ENCODE data around the gene ADCYAP1. TPM values are rescaled to one million over a fixed set of nuclear protein-coding genes. Genes with fewer than 3 reads are reported as not detected.

The ADCYAP1 gene
- total RNA-seq, 2 experiments from 2014 or later: not detected

DNA sequence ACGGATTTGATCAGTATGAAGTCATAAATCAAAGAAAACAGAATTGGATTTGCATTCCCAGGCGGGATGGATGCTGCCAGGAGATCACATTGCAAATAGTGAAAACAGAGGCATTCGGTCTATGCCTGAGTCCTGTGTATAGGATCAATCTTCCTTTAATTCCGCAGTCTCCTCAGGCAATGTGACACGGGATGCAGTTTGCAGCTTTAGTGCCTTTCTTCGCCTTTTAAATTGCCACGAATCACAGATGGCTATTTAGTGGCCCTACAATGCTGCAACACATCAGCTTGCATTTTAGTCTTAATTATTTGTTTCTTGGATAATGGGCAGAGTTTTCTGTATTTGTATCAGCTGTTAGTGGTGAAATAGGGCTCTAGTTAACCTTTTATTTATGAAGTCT is 6.8 kb downstream of the ADCYAP1 start:
- H3K4me1 Mint-ChIP-seq (ENCODE audit: low read depth): peaks cover 6% of the 10 kb centered on the region
- no peaks in the 10 kb centered on the region for H3K36me3 Mint-ChIP-seq (ENCODE audit: low read depth)
- Histone ChIP-seq H3K27ac (ENCODE audit: low read depth in 1 of 2, low read length in 2 of 2) (no peak overlapping the region), H3K4me3 (ENCODE audit: low read length) (no peak overlapping the region), H3K4me1 (ENCODE audit: insufficient read depth, low read length) (peaks cover 29% of the 10 kb centered on the region), H3K27me3 (ENCODE audit: control insufficient read depth in 1 of 2, insufficient read depth in 2 of 2, low read length in 2 of 2) (peaks cover 36 to 58% of the 10 kb centered on the region in 2 experiments), H3K36me3 (ENCODE audit: insufficient read depth, low read length) (no peaks in the 10 kb centered on the region), H3K9me3 (ENCODE audit: control insufficient read depth in 1 of 2, insufficient read depth in 1 of 2, low read length in 2 of 2) (peaks cover 0 to 24% of the 10 kb centered on the region in 2 experiments)
- DNase-seq (no peak), ATAC-seq (ENCODE audit: poor library complexity) (no peak)
- POLR2A ChIA-PET: no interaction called here
- no peak overlapping the region for H3K4me3 Mint-ChIP-seq
- TF ChIP-seq, protein P1, sequence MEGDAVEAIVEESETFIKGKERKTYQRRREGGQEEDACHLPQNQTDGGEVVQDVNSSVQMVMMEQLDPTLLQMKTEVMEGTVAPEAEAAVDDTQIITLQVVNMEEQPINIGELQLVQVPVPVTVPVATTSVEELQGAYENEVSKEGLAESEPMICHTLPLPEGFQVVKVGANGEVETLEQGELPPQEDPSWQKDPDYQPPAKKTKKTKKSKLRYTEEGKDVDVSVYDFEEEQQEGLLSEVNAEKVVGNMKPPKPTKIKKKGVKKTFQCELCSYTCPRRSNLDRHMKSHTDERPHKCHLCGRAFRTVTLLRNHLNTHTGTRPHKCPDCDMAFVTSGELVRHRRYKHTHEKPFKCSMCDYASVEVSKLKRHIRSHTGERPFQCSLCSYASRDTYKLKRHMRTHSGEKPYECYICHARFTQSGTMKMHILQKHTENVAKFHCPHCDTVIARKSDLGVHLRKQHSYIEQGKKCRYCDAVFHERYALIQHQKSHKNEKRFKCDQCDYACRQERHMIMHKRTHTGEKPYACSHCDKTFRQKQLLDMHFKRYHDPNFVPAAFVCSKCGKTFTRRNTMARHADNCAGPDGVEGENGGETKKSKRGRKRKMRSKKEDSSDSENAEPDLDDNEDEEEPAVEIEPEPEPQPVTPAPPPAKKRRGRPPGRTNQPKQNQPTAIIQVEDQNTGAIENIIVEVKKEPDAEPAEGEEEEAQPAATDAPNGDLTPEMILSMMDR (IDR thresholded peaks at IDR 0.05): no peak
- H3K9me3 Mint-ChIP-seq: no peaks in the 10 kb centered on the region
- CTCF ChIA-PET: no interaction called here
- intact Hi-C loops (cut with DNase I, micrococcal nuclease): no loop called here
- no peak overlapping the region for H3K27ac Mint-ChIP-seq
- peaks cover 82% of the 10 kb centered on the region for H3K27me3 Mint-ChIP-seq

DNA sequence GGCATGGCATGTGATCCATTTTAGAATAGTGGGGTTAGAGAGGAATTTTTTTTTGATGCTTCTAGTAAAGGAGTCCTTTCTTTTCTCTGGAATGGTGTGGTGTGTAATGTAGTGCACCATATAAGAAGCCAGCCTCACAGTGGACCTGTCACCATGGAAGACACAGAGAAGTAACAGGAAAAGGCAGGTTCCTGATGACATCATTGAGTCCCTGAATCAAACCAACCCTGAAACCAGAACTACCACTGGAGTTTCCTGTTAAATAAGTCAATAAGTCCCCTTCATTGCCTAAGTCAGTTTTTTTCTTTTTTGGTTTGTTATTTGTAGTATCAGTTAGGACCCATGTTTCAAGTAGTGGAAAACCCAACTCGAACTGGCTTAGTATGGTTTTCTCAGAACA is 11.9 kb downstream of the ADCYAP1 start:
- ChIA-PET POLR2A (no interaction called here), CTCF (no interaction called here)
- Histone ChIP-seq H3K36me3 (ENCODE audit: insufficient read depth, low read length) (no peaks in the 10 kb centered on the region), H3K9me3 (ENCODE audit: control insufficient read depth in 1 of 2, insufficient read depth in 1 of 2, low read length in 2 of 2) (no peaks in the 10 kb centered on the region), H3K27me3 (ENCODE audit: control insufficient read depth in 1 of 2, insufficient read depth in 2 of 2, low read length in 2 of 2) (peaks cover 7 to 25% of the 10 kb centered on the region in 2 experiments), H3K27ac (ENCODE audit: low read depth in 1 of 2, low read length in 2 of 2) (no peak overlapping the region), H3K4me3 (ENCODE audit: low read length) (no peak overlapping the region), H3K4me1 (ENCODE audit: insufficient read depth, low read length) (no peaks in the 10 kb centered on the region)
- ATAC-seq (ENCODE audit: poor library complexity): no peak
- H3K4me3 Mint-ChIP-seq: no peak overlapping the region
- no peaks in the 10 kb centered on the region for H3K9me3 Mint-ChIP-seq
- H3K27me3 Mint-ChIP-seq: peaks cover 82% of the 10 kb centered on the region
- intact Hi-C loops (cut with DNase I, micrococcal nuclease): no loop called here
- H3K27ac Mint-ChIP-seq: no peak overlapping the region
- no peak for DNase-seq
- no peaks in the 10 kb centered on the region for H3K36me3 Mint-ChIP-seq (ENCODE audit: low read depth)
- H3K4me1 Mint-ChIP-seq (ENCODE audit: low read depth): no peaks in the 10 kb centered on the region
- TF ChIP-seq, protein P1 (IDR thresholded peaks at IDR 0.05): no peak

DNA sequence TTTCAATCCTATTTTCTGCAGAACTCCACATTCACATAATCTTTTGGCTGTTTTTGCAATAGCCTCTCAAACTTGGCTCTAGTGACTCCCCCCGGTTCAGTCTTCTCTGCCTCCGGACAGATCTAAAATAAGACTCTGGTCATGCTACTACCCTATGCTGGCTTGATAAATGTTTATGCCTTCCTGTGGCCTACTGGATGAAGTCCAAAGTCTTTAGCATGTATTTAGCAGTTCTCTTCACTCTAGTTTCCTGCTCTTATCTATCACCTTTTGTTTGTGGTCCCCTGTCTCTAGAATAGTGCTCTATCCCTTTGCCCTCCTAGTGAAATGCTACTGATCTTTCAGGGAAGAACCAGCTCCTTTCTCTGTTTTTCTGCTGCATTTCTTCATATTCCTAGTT is 14.4 kb downstream of the ADCYAP1 start:
- intact Hi-C loops (cut with DNase I, micrococcal nuclease): no loop called here
- no peaks in the 10 kb centered on the region for H3K36me3 Mint-ChIP-seq (ENCODE audit: low read depth)
- no peaks in the 10 kb centered on the region for H3K9me3 ChIP-seq (ENCODE audit: control insufficient read depth in 1 of 2, insufficient read depth in 1 of 2, low read length in 2 of 2)
- DNase-seq: no peak
- peaks cover 10 to 23% of the 10 kb centered on the region in 2 experiments for H3K27me3 ChIP-seq (ENCODE audit: control insufficient read depth in 1 of 2, insufficient read depth in 2 of 2, low read length in 2 of 2)
- TF ChIP-seq, protein P1 (IDR thresholded peaks at IDR 0.05): no peak
- no peak overlapping the region for H3K27ac ChIP-seq (ENCODE audit: low read depth in 1 of 2, low read length in 2 of 2)
- H3K27me3 Mint-ChIP-seq: peaks cover 69% of the 10 kb centered on the region
- no peaks in the 10 kb centered on the region for H3K4me1 ChIP-seq (ENCODE audit: insufficient read depth, low read length)
- H3K4me1 Mint-ChIP-seq (ENCODE audit: low read depth): no peaks in the 10 kb centered on the region
- H3K36me3 ChIP-seq (ENCODE audit: insufficient read depth, low read length): no peaks in the 10 kb centered on the region
- CTCF ChIA-PET: no interaction called here
- no peaks in the 10 kb centered on the region for H3K9me3 Mint-ChIP-seq
- no peak overlapping the region for H3K4me3 Mint-ChIP-seq
- POLR2A ChIA-PET: no interaction called here
- no peak for ATAC-seq (ENCODE audit: poor library complexity)
- no peak overlapping the region for H3K27ac Mint-ChIP-seq
- H3K4me3 ChIP-seq (ENCODE audit: low read length): no peak overlapping the region

All from CD4-positive, alpha-beta T cell (primary cell).